Activated CD4-positive, alpha-beta memory T cell treated with anti-CD3 and anti-CD28 coated beads, Interleukin-2, amount 10 ng/mL, durations not matched to agents 7 days and 5 days (primary cell): ENCODE results near the gene AP3D1. TPM values are rescaled to one million over a fixed set of nuclear protein-coding genes. Genes with fewer than 3 reads are reported as not detected.

Experiments used
- CTCF ChIA-PET: fragments of 350-600 bp; sonication (Branson Sonifier 250); formaldehyde crosslinking; loops from one replicate; lab custom pipeline; 2021; ENCODE audit warnings: antibody characterized with exemption, inconsistent platforms; lab: Charles Lee
- POLR2A ChIA-PET: fragments of 350-600 bp; sonication (Branson Sonifier 250); formaldehyde crosslinking; loops from one replicate; lab custom pipeline; 2021; ENCODE audit warnings: antibody characterized with exemption; lab: Charles Lee
- DNase-seq: peaks from one replicate; pipeline ENCODE4 v3.0.0-alpha.2; 2020
- H3K27ac Mint-ChIP-seq: one replicate; pipeline ENCODE4 v1.8.0; 2021; ENCODE audit warnings: mild to moderate bottlenecking, mixed read lengths
- H3K27me3 Mint-ChIP-seq: one replicate; pipeline ENCODE4 v1.8.0; 2021; ENCODE audit warnings: mixed read lengths
- H3K36me3 Mint-ChIP-seq: one replicate; pipeline ENCODE4 v1.8.0; 2021; ENCODE audit warnings: low read depth, mixed read lengths
- H3K4me1 Mint-ChIP-seq: one replicate; pipeline ENCODE4 v1.8.0; 2021; ENCODE audit warnings: mixed read lengths
- H3K4me3 Mint-ChIP-seq: one replicate; pipeline ENCODE4 v1.8.0; 2021; ENCODE audit warnings: mild to moderate bottlenecking, mixed read lengths
- H3K9me3 Mint-ChIP-seq: one replicate; pipeline ENCODE4 v1.8.0; 2021; ENCODE audit warnings: mixed read lengths
- total RNA-seq, 2 experiments: library from RNA; stranded (reverse); gene quantifications; one replicate each; pipeline ENCODE4 v1.2.3, GENCODE V29; 2021

The AP3D1 gene
- total RNA-seq, 2 experiments from 2014 or later, result 104 to 105 TPM

DNA sequence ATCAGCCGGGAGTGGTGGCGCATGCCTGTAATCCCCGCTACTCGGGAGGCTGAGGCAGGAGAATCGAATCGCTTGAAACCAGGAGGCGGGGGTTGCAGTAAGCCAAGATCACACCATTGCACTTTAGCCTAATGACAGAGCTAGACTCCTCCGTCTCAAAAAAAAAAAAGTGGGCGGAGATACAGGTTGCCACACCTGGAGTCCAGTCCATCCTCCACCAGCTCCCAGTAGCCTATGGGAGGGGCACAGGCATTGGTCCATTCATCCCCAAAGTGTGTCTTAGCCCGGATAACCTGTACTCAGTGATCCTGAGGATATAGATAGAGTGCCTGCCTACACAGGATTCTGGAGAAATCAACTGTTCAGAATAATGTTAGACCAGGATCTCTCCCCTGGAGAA, 9.0 kb upstream of the AP3D1 start:
- peaks cover 3% of the 10 kb centered on the region for H3K36me3 Mint-ChIP-seq
- ChIA-PET POLR2A (interaction anchor here (1.2 kb wide), 1 partner anchor 110 kb away, joined by 3 read pairs; no protein-coding TSS in a partner anchor), CTCF (no interaction called here)

DNA sequence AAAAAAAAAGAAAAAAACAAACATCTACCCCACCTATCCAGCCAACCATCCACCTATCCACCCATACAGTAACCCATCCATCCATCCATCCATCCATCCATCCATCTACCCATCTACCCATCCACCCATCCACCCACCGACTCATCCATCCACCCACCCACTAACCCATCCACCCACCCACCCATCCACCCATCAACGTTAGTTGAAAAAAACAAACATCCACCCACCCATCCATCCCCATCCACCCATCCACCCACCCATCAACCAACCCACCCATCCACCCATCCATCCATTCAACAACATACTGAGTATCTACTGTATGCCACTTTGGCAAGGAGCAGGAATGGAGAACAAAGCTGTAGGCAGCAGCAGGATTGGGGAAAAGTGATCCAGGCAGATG, 6.1 kb upstream of the AP3D1 start:
- CTCF ChIA-PET, result interaction anchor here (0.5 to 1.5 kb wide), 6 partner anchors 12 to 480 kb away, joined by 3 to 7 read pairs (median 3); no protein-coding TSS in a partner anchor
- peaks cover 2% of the 10 kb centered on the region for H3K27me3 Mint-ChIP-seq
- H3K4me3 Mint-ChIP-seq, result no peak overlapping the region
- no peak for DNase-seq
- H3K9me3 Mint-ChIP-seq, result no peaks in the 10 kb centered on the region
- H3K27ac Mint-ChIP-seq, result no peak overlapping the region
- POLR2A ChIA-PET, result interaction anchor here (0.8 to 1.0 kb wide), 2 partner anchors 117 to 260 kb away, joined by 3 read pairs; no protein-coding TSS in a partner anchor
- peaks cover 21% of the 10 kb centered on the region for H3K4me1 Mint-ChIP-seq
- no peaks in the 10 kb centered on the region for H3K36me3 Mint-ChIP-seq

More for the DNA sequence above, 9.0 kb upstream of the AP3D1 start:
- Mint-ChIP-seq H3K9me3 (no peaks in the 10 kb centered on the region), H3K4me3 (no peak overlapping the region), H3K27ac (no peak overlapping the region), H3K4me1 (peaks cover 18% of the 10 kb centered on the region), H3K27me3 (peaks cover 2% of the 10 kb centered on the region)
- DNase-seq, result no peak

- H3K36me3 Mint-ChIP-seq, result peaks cover 4% of the 10 kb centered on the region
- CTCF ChIA-PET, result interaction anchor here (0.7 to 1.9 kb wide), 6 partner anchors 14 to 320 kb away, joined by 3 to 11 read pairs (median 6); partner anchors contain the start of gene PLEKHJ1
- H3K4me1 Mint-ChIP-seq, result peaks cover 36% of the 10 kb centered on the region
- H3K27me3 Mint-ChIP-seq, result peaks cover 2% of the 10 kb centered on the region
- H3K4me3 Mint-ChIP-seq, result no peak overlapping the region
- no peak overlapping the region for H3K27ac Mint-ChIP-seq
- POLR2A ChIA-PET, result no interaction called here
- H3K9me3 Mint-ChIP-seq, result no peaks in the 10 kb centered on the region
- DNase-seq, result no peak
Observed at GRCh38 chr19:2154587-2155075, 3.3 kb upstream of the AP3D1 start.

- peak overlapping the region; percentile 54 for H3K27ac Mint-ChIP-seq
- CTCF ChIA-PET, result interaction anchor here (0.9 to 1.8 kb wide), 5 partner anchors 17 to 460 kb away, joined by 3 to 5 read pairs (median 4); partner anchors contain the start of gene MOB3A
- POLR2A ChIA-PET, result interaction anchor here (1.1 to 2.2 kb wide), 6 partner anchors 13 to 328 kb away, joined by 3 to 13 read pairs (median 4); partner anchors contain the start of genes LSM7, MOB3A and SPPL2B
Observed at GRCh38 chr19:2150794-2151338, 500 bp downstream of the AP3D1 start.

GRCh38 chr19:2149980-2150793, 1.2 kb downstream of the AP3D1 start:
- Mint-ChIP-seq H3K4me1 (peaks cover 52% of the 10 kb centered on the region), H3K9me3 (no peaks in the 10 kb centered on the region), H3K36me3 (peaks cover 18% of the 10 kb centered on the region), H3K27me3 (no peaks in the 10 kb centered on the region), H3K4me3 (peak overlapping the region; percentile 72), H3K27ac (peak overlapping the region; percentile 73)
- CTCF ChIA-PET, result interaction anchor here (1.0 to 1.3 kb wide), 2 partner anchors 9 to 17 kb away, joined by 4 to 5 read pairs; no protein-coding TSS in a partner anchor
- POLR2A ChIA-PET, result interaction anchor here (1.1 to 2.2 kb wide), 4 partner anchors 13 to 88 kb away, joined by 3 to 13 read pairs (median 5); partner anchors contain the start of gene MOB3A
- DNase-seq, result peak; percentile 48

More at GRCh38 chr19:2150794-2151338, 500 bp downstream of the AP3D1 start:
- H3K4me3 Mint-ChIP-seq, result peak overlapping the region; percentile 72
- H3K4me1 Mint-ChIP-seq, result peaks cover 54% of the 10 kb centered on the region
- H3K36me3 Mint-ChIP-seq, result peaks cover 18% of the 10 kb centered on the region
- H3K9me3 Mint-ChIP-seq, result no peaks in the 10 kb centered on the region
- H3K27me3 Mint-ChIP-seq, result no peaks in the 10 kb centered on the region
- no peak for DNase-seq

DNA sequence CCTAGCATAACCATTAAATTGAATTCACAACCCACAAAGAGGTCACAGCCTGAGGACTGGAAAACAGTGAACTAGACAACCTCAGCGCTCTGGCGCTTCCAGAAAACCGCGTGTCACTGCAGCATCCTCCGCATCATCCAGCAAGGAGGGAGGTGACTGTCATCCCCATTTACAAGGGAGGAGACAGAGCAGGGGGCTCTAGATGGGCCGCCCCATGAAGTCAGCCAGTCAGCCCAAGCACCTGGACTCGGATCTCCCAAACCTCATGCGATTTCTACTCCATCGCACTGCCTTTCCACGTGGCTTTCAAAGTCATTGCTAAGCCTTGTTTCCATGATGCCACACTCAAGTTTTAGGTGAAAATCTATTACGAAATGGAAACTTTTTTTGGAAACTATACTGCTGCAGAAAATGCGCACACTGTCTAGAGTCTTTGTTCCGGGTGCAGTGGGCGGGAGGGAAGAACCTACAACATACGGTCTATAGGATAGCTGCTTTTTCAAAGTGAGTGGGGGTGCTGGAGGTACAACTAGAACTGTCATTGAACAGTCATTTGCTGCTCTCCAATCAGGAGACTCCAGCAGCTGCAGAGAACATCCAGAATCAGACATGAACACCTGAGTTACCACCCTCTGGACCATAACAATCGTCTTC, 2.8 kb downstream of the AP3D1 start:
- no peak for DNase-seq
- ChIA-PET POLR2A (interaction anchor here (0.9 kb wide), 1 partner anchor 251 kb away, joined by 4 read pairs; no protein-coding TSS in a partner anchor), CTCF (no interaction called here)
- H3K27ac Mint-ChIP-seq, result peak overlapping the region; percentile 67
- peak overlapping the region; percentile 72 for H3K4me3 Mint-ChIP-seq
- no peaks in the 10 kb centered on the region for H3K27me3 Mint-ChIP-seq
- no peaks in the 10 kb centered on the region for H3K9me3 Mint-ChIP-seq
- peaks cover 53% of the 10 kb centered on the region for H3K4me1 Mint-ChIP-seq
- peaks cover 28% of the 10 kb centered on the region for H3K36me3 Mint-ChIP-seq

- peaks cover 40% of the 10 kb centered on the region for H3K4me1 Mint-ChIP-seq
- no peak overlapping the region for H3K27ac Mint-ChIP-seq
- H3K36me3 Mint-ChIP-seq, result peaks cover 30% of the 10 kb centered on the region
- no peaks in the 10 kb centered on the region for H3K27me3 Mint-ChIP-seq
- no peak for DNase-seq
- no peak overlapping the region for H3K4me3 Mint-ChIP-seq
- ChIA-PET POLR2A (interaction anchor here (0.8 to 1.0 kb wide), 2 partner anchors 32 to 49 kb away, joined by 3 read pairs; no protein-coding TSS in a partner anchor), CTCF (interaction anchor here (1.1 kb wide), 1 partner anchor 10 kb away, joined by 3 read pairs; no protein-coding TSS in a partner anchor)
- H3K9me3 Mint-ChIP-seq, result no peaks in the 10 kb centered on the region
Observed at GRCh38 chr19:2145831-2146241, 5.5 kb downstream of the AP3D1 start.

- ChIA-PET POLR2A (no interaction called here), CTCF (no interaction called here)
- peaks cover 27% of the 10 kb centered on the region for H3K36me3 Mint-ChIP-seq
Observed at GRCh38 chr19:2144190-2144589, 7.2 kb downstream of the AP3D1 start.

DNA sequence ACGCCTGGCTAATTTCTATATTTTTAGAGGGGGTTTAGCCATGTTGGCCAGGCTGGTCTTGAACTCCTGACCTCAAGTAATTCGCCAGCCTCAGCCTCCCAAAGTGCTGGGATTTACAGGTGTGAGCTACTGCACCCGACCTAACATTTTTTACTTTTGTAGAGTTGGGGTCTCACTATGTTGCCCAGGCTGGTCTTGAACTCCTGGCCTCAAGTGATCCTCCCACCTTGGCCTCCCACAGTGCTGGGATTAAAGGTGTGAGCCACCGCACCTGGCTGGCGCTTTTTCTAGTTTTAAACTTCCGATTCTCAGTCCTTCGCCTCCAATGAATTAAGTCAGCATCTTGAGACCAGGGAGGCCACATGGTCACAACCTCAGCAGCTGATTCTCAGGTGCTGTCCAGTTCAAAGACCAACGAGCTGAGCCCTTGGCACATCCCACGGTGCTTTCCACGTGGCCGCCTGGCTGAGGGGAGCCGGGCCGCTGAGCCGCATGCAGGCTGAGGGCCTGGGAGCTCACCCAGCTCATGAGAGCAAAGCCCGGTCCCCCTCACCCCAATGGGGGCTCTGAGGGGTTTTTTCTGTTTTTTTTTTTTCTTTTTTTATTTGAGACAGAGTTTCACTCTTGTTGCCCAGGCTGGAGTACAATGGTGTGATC, 9.1 kb downstream of the AP3D1 start:
- H3K4me1 Mint-ChIP-seq, result peaks cover 15% of the 10 kb centered on the region
- DNase-seq, result no peak
- no peaks in the 10 kb centered on the region for H3K27me3 Mint-ChIP-seq
- no peak overlapping the region for H3K4me3 Mint-ChIP-seq
- no peak overlapping the region for H3K27ac Mint-ChIP-seq
- POLR2A ChIA-PET, result interaction anchor here (1.1 kb wide), 1 partner anchor 10 kb away, joined by 3 read pairs; no protein-coding TSS in a partner anchor
- peaks cover 27% of the 10 kb centered on the region for H3K36me3 Mint-ChIP-seq
- CTCF ChIA-PET, result interaction anchor here (0.9 kb wide), 1 partner anchor 11 kb away, joined by 5 read pairs; no protein-coding TSS in a partner anchor
- no peaks in the 10 kb centered on the region for H3K9me3 Mint-ChIP-seq

More at GRCh38 chr19:2144190-2144589, 7.2 kb downstream of the AP3D1 start:
- Mint-ChIP-seq H3K9me3 (no peaks in the 10 kb centered on the region), H3K27me3 (no peaks in the 10 kb centered on the region), H3K4me3 (no peak overlapping the region), H3K4me1 (peaks cover 30% of the 10 kb centered on the region), H3K27ac (no peak overlapping the region)
- DNase-seq, result no peak

DNA sequence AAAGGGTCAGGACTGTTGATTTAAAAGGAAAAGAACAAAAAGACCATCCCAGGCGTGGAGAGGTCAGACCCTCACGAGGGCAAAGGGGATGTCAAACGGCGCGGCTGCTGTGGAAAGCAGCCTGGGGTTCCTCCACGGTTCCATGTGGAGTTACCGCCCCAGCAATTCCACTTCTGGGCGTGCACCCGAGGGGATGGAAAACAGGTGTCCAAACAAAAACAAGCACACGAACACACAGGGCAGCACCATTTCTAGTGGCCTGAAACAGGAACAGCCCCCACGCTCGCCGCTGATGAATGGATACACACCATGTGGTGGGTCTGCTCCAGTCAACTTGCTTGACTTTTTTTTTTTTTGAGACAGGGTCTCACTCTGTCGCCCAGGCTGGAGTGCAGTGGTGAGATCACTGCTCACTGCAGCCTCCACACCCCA, 11.2 kb downstream of the AP3D1 start:
- no peaks in the 10 kb centered on the region for H3K9me3 Mint-ChIP-seq
- H3K27me3 Mint-ChIP-seq, result no peaks in the 10 kb centered on the region
- peaks cover 38% of the 10 kb centered on the region for H3K36me3 Mint-ChIP-seq
- ChIA-PET POLR2A (no interaction called here), CTCF (no interaction called here)
- peaks cover 7% of the 10 kb centered on the region for H3K4me1 Mint-ChIP-seq
- no peak overlapping the region for H3K4me3 Mint-ChIP-seq
- no peak overlapping the region for H3K27ac Mint-ChIP-seq
- DNase-seq, result no peak

GRCh38 chr19:2139385-2140137, 11.8 kb downstream of the AP3D1 start:
- H3K4me1 Mint-ChIP-seq, result peaks cover 4% of the 10 kb centered on the region
- H3K27ac Mint-ChIP-seq, result no peak overlapping the region
- peaks cover 34% of the 10 kb centered on the region for H3K36me3 Mint-ChIP-seq
- POLR2A ChIA-PET, result no interaction called here
- H3K9me3 Mint-ChIP-seq, result no peaks in the 10 kb centered on the region
- CTCF ChIA-PET, result no interaction called here
- no peaks in the 10 kb centered on the region for H3K27me3 Mint-ChIP-seq
- DNase-seq, result no peak
- H3K4me3 Mint-ChIP-seq, result no peak overlapping the region
